ENCODE results near the gene PCIF1.
A peak's percentile ranks its signal among the peaks of the same experiment; 100 is the strongest.

The PCIF1 gene

DNA sequence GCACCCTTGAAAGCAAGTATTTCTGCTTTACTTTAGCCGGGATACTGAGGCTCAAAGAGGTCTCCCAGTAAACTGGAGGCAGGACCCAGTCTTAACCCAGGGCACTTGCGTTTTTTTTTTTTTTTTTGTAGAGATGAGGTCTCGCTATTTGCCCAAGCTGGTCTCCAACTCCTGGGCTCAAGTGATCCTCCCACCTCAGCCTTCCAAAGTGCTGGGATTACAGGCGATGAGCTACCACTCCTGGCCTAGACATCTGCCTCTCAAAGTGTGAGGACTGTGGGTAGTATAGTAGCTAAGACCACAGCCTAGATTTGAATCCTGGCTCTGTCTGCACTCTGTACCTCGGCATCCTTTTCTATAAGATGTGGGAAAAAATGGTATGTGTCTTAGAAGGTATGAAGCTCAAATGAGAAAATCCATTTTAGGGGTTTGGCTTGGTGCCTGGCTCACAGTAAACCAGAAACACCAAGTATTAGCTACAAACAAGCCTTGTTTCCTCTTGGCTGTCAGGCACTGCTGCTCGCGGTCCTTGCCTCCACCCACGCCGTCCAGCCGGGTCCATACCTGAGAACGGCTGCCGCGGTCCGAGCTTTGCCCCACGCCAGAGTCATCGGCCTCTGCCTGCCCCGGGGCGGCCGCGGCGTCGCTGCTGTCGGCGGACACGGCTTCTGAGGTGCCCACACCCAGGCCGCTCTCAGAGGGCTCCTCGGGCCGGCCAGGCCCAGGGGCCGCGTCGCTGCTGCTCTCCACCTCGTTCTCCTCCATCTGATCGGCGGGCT, 36.4 kb downstream of the PCIF1 start:
- H3K9me3 ChIP-seq = no peaks in the 10 kb centered on the region
- peaks cover 30 to 36% of the 10 kb centered on the region in 2 experiments for H3K4me1 ChIP-seq (ENCODE audit: control insufficient read depth in 1 of 2, insufficient read depth in 1 of 2, low read depth in 1 of 2, low read length in 1 of 2)
- TF ChIP-seq, protein P1, sequence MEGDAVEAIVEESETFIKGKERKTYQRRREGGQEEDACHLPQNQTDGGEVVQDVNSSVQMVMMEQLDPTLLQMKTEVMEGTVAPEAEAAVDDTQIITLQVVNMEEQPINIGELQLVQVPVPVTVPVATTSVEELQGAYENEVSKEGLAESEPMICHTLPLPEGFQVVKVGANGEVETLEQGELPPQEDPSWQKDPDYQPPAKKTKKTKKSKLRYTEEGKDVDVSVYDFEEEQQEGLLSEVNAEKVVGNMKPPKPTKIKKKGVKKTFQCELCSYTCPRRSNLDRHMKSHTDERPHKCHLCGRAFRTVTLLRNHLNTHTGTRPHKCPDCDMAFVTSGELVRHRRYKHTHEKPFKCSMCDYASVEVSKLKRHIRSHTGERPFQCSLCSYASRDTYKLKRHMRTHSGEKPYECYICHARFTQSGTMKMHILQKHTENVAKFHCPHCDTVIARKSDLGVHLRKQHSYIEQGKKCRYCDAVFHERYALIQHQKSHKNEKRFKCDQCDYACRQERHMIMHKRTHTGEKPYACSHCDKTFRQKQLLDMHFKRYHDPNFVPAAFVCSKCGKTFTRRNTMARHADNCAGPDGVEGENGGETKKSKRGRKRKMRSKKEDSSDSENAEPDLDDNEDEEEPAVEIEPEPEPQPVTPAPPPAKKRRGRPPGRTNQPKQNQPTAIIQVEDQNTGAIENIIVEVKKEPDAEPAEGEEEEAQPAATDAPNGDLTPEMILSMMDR (IDR thresholded peaks at IDR 0.05) = no peak
- peak overlapping the region; percentile 97 for H3K27ac ChIP-seq
- H3K36me3 ChIP-seq = peaks cover 40% of the 10 kb centered on the region
- H3K27me3 ChIP-seq = no peaks in the 10 kb centered on the region
- peak overlapping the region; percentile 89 for H3K4me3 ChIP-seq (ENCODE audit: low read depth in 1 of 2, low read length in 1 of 2)

DNA sequence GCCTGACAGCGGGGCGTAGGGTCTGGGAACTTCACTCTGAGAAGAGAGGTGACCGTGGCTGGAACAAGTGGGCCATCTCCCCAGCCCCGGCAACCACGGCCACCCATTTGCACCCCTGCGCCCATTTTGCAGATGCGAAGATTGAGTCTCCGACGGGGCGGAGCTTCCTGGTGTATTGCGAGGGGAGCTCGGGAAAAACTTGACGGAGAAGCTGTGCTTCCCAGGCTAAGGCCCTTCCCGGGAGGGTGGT, 36.9 kb downstream of the PCIF1 start:
- Histone ChIP-seq H3K27ac (peak overlapping the region; percentile 97), H3K4me3 (ENCODE audit: low read depth in 1 of 2, low read length in 1 of 2) (peak overlapping the region; percentile 89), H3K9me3 (no peaks in the 10 kb centered on the region), H3K4me1 (ENCODE audit: control insufficient read depth in 1 of 2, insufficient read depth in 1 of 2, low read depth in 1 of 2, low read length in 1 of 2) (peaks cover 30 to 36% of the 10 kb centered on the region in 2 experiments), H3K27me3 (no peaks in the 10 kb centered on the region), H3K36me3 (peaks cover 35% of the 10 kb centered on the region)
- TF ChIP-seq, protein P1 (IDR thresholded peaks at IDR 0.05) = no peak

DNA sequence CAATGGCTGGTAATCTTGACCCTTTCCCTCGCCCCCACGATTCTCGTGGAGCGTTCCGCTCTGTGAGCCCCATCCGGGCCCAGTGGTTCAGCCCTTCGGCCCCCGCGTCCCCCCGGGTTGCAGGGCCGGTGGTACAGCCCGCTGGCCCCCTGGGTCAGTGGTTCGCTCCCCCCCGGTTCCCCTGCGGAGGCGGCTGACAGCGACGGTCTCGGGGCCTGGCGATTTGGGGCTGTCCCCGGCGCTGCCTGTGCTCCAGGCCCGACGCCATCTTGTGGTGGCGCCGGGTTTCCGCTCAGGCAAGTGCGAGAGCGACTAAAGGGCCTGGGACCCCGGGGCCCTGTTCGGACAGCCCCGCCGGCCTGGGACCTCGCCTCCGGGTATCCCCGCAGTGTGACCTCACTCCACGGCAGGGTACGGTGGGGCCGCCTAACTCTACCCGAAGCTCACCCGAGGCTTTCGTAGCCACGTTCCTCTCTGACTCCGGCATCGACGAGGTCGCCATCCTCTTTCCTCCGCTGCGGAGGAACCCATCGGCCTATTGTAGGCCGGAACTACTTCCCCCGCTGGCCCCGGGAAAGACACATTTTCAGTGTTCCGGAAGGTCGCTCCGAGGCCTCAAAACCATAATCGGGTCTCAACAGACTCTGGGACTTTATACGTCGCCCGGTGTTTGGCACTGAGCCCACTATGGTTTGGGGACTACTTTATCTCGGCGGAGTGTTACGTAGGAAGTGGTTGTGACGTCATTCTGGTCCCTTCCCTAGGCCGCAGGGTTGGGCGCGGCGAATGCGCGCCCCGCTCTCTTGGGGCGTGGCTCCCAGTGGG, 37.4 kb downstream of the PCIF1 start, which contains the start of gene ZNF335:
ZNF335 (minus strand) TSS at position 529 of the 825 bp plus-strand sequence. CDS start 793 bp downstream, outside the sequence.
- Histone ChIP-seq H3K27ac (peak within 1 kb of the TSS; percentile 97), H3K36me3 (peaks cover 29% of the 10 kb centered on the region), H3K4me3 (ENCODE audit: low read depth in 1 of 2, low read length in 1 of 2) (peak within 1 kb of the TSS; percentile 89), H3K27me3 (peaks cover 3% of the 10 kb centered on the region), H3K4me1 (ENCODE audit: control insufficient read depth in 1 of 2, insufficient read depth in 1 of 2, low read depth in 1 of 2, low read length in 1 of 2) (peaks cover 30 to 36% of the 10 kb centered on the region in 2 experiments), H3K9me3 (no peaks in the 10 kb centered on the region)
- TF ChIP-seq, protein P1 (IDR thresholded peaks at IDR 0.05) = peak; percentile 67

DNA sequence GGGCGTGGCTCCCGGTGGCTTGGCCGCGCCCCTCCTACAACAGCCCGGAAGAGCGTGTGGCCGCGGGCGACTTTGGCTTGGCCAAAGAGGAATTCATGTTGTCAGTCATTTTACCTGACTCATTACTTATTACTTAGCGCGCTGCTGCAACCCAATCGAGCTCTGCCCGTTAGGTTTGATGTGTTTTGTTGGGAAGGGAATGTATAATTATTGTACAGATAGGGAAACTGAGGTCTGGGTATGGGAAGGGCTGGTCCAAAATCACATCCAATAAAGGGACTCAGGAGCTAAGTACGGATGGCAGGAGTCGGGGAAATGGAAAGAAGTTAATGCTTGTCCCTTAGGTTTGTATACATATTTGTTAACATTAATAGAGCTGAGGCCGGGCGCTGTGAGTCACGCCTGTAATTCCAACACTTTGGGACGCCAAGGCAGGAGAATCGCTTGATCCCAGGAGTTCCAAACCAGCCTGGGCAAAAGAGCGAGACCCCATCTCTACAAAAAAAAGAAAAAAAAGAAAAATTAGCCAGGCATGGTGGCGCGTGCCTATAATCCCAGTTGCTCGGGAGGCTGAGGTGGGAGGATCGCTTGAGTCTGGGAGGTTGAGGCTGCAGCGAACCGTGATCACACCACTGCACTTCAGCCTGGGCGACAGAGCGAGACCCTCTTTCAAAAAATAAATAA, 38.2 kb downstream of the PCIF1 start:
- Histone ChIP-seq H3K9me3 (no peaks in the 10 kb centered on the region), H3K4me1 (ENCODE audit: control insufficient read depth in 1 of 2, insufficient read depth in 1 of 2, low read depth in 1 of 2, low read length in 1 of 2) (peaks cover 30 to 36% of the 10 kb centered on the region in 2 experiments), H3K27me3 (peaks cover 7% of the 10 kb centered on the region), H3K4me3 (ENCODE audit: low read depth in 1 of 2, low read length in 1 of 2) (peak overlapping the region; percentile 89), H3K36me3 (peaks cover 22% of the 10 kb centered on the region), H3K27ac (peak overlapping the region; percentile 97)
- TF ChIP-seq, protein P1 (IDR thresholded peaks at IDR 0.05) = peak; percentile 18

DNA sequence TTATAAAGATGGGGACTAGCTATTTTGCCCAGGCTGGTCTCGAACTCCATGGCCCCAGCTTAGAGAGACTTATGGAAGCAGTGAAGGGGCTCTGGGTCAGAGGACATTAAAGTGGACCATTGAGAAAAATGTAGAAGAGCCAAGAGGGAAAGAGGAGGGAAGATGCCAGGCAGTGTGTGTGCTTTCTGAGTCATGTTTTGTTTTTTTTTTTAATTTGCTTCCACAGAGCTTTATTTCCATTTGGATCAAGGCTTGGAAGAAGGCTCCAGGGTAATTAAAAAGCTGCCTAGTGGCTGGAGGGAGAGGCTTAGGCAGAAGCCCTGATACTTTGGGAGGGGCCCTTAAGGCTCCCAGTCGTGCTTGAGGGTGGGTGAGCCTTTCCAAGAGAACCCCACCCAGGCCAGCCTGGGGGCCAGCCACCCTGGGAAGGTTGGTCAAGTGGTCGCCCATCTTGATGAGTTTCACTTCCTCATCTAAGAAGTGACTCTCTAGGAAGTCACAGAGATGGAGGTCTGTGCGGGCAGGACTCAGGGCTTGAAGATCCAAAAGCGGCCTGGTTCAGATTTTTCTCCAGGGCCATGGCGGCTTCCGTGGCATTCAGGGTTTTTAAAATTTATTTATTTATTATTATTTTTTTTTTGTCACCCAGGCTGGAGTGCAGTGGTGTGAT, 40.5 kb downstream of the PCIF1 start:
- no peak overlapping the region for H3K4me3 ChIP-seq (ENCODE audit: low read depth in 1 of 2, low read length in 1 of 2)
- peaks cover 31% of the 10 kb centered on the region for H3K27me3 ChIP-seq
- H3K9me3 ChIP-seq = no peaks in the 10 kb centered on the region
- peaks cover 23 to 27% of the 10 kb centered on the region in 2 experiments for H3K4me1 ChIP-seq (ENCODE audit: control insufficient read depth in 1 of 2, insufficient read depth in 1 of 2, low read depth in 1 of 2, low read length in 1 of 2)
- H3K36me3 ChIP-seq = no peaks in the 10 kb centered on the region
- TF ChIP-seq, protein P1 (IDR thresholded peaks at IDR 0.05) = no peak
- no peak overlapping the region for H3K27ac ChIP-seq
